DND-41 (cell line): ENCODE data around the gene CLBA1.

Experiments used
- ATAC-seq: fragments of 200-7000 bp; cut with Tn5 transposase; 3 replicates; pipeline ENCODE4 v1.9.1; 2021; ENCODE audit warnings: low read depth; ENCODE audit not compliant: insufficient read depth
- DNase-seq: peaks from one replicate; pipeline ENCODE4 v3.0.0-alpha.2; 2020
- H2AFZ ChIP-seq: 2 replicates; pipeline ENCODE4 v1.6.0; 2012; ENCODE audit warnings: low read depth, low read length
- H3K27ac ChIP-seq: 2 replicates; pipeline ENCODE4 v1.5.1; 2012; ENCODE audit warnings: low read length, inconsistent platforms
- H3K27me3 ChIP-seq: fragments of 200-600 bp; sonication (generic); 2 replicates; pipeline ENCODE4 v1.6.0; 2012; ENCODE audit warnings: low read length, mild to moderate bottlenecking, inconsistent platforms; ENCODE audit not compliant: insufficient read depth, poor library complexity
- H3K36me3 ChIP-seq: 2 replicates; pipeline ENCODE4 v1.5.1; 2012; ENCODE audit warnings: low read length, inconsistent platforms; ENCODE audit not compliant: insufficient read depth
- H3K4me1 ChIP-seq: 2 replicates; pipeline ENCODE4 v1.5.1; 2012; ENCODE audit warnings: mild to moderate bottlenecking, low read length; ENCODE audit not compliant: insufficient read depth
- H3K4me2 ChIP-seq: 2 replicates; pipeline ENCODE4 v1.6.0; 2012; ENCODE audit warnings: mild to moderate bottlenecking, moderate library complexity, low read length, inconsistent platforms; ENCODE audit not compliant: insufficient read depth
- H3K4me3 ChIP-seq, 2 experiments: fragments of 200-600 bp in 1 of 2; shearing (Covaris generic) in 1 of 2; 2 replicates each; pipeline ENCODE4 v1.5.1; 2012 to 2016; ENCODE audit warnings: inconsistent platforms in 2 of 2, low read length in 2 of 2, mild to moderate bottlenecking in 2 of 2, low read depth in 1 of 2, moderate library complexity in 1 of 2
- H3K79me2 ChIP-seq: 2 replicates; pipeline ENCODE4 v1.6.0; 2012; ENCODE audit warnings: low read length, inconsistent platforms; ENCODE audit not compliant: insufficient read depth
- H3K9ac ChIP-seq: 2 replicates; pipeline ENCODE4 v1.6.0; 2012; ENCODE audit warnings: low read depth, mild to moderate bottlenecking, inconsistent platforms, low read length, moderate library complexity
- H3K9me3 ChIP-seq: 2 replicates; pipeline ENCODE4 v1.5.1; 2012; ENCODE audit warnings: low read length, moderate library complexity, mild to moderate bottlenecking, inconsistent platforms; ENCODE audit not compliant: insufficient read depth, severe bottlenecking
- H4K20me1 ChIP-seq: 2 replicates; pipeline ENCODE4 v1.6.0; 2012; ENCODE audit warnings: low read length; ENCODE audit not compliant: insufficient read depth
- CTCF ChIP-seq: IDR thresholded peaks from 2 replicates; pipeline ENCODE4 v1.5.1; 2012; ENCODE audit warnings: borderline replicate concordance, low read length, moderate library complexity, mild to moderate bottlenecking; ENCODE audit not compliant: poor library complexity, severe bottlenecking; ENCODE audit errors: extremely low read depth
- EZH2 ChIP-seq: IDR thresholded peaks from 3 replicates; pipeline ENCODE4 v1.6.1; 2012; ENCODE audit warnings: borderline replicate concordance, low read depth, mild to moderate bottlenecking, moderate library complexity, low read length, inconsistent platforms; ENCODE audit not compliant: severe bottlenecking

Gene CLBA1

DNA sequence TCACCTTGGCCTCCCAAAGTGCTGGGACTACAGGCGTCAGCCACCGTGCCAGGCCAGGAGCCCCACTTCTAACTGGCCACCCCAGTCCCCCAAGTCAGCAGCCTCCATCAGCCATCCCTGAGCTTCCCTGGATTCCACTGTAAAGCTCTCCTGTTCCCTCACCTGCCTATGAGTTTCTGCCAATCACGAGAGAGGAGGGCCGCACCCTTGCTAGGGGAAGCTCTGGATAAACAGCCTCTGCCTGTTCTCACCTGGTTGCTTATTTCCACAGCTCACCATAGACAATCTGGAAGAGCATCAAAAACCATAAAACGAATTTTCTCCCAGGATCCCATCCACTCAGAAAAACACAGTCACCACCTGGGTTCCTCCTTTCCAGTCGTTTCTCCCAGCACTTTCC is 30.3 kb downstream of the CLBA1 start:
- peak overlapping the region; percentile 43; the same call in 1 of the 2 replicates for H3K4me2 ChIP-seq

GRCh38 chr14:105018414-105018813 is 32.8 kb downstream of the CLBA1 start:
- Histone ChIP-seq H3K4me2 (peak overlapping the region; percentile 95), H3K9ac (peak overlapping the region; percentile 100)

More for the DNA sequence above, 30.3 kb downstream of the CLBA1 start:
- no peak overlapping the region for H3K4me3 ChIP-seq
- H3K4me1 ChIP-seq: peaks cover 43% of the 10 kb centered on the region
- ATAC-seq: no peak
- H3K9me3 ChIP-seq: no peaks in the 10 kb centered on the region
- H3K9ac ChIP-seq: peak overlapping the region; percentile 4; the same call in 1 of the 2 replicates
- H4K20me1 ChIP-seq: peaks cover 96% of the 10 kb centered on the region
- H2AFZ ChIP-seq: no peak overlapping the region
- H3K36me3 ChIP-seq: peaks cover 88% of the 10 kb centered on the region
- H3K27me3 ChIP-seq: no peaks in the 10 kb centered on the region
- H3K79me2 ChIP-seq: peaks cover 100% of the 10 kb centered on the region
- no peak for DNase-seq
- no peak overlapping the region for H3K27ac ChIP-seq
- no peak for TF ChIP-seq EZH2
- no peak for TF ChIP-seq CTCF

GRCh38 chr14:105019861-105020814 is 34.5 kb downstream of the CLBA1 start:
- DNase-seq: peak; percentile 57
- H2AFZ ChIP-seq: peak overlapping the region; percentile 66; the same call in 1 of the 2 replicates
- no peaks in the 10 kb centered on the region for H3K27me3 ChIP-seq
- peak overlapping the region; percentile 95 for H3K27ac ChIP-seq
- H3K4me3 ChIP-seq: peak overlapping the region; percentile 54 to 82
- peaks cover 70% of the 10 kb centered on the region for H3K79me2 ChIP-seq
- peak overlapping the region; percentile 100 for H3K9ac ChIP-seq
- H3K9me3 ChIP-seq: no peaks in the 10 kb centered on the region
- peaks cover 53% of the 10 kb centered on the region for H3K36me3 ChIP-seq
- peaks cover 50% of the 10 kb centered on the region for H3K4me1 ChIP-seq
- H4K20me1 ChIP-seq: peaks cover 54% of the 10 kb centered on the region
- H3K4me2 ChIP-seq: peak overlapping the region; percentile 95
- TF ChIP-seq EZH2 (no peak), CTCF (peak; percentile 5)
- ATAC-seq: peak; percentile 27

More at GRCh38 chr14:105018414-105018813, 32.8 kb downstream of the CLBA1 start:
- H3K36me3 ChIP-seq: peaks cover 63% of the 10 kb centered on the region
- DNase-seq (no peak), ATAC-seq (no peak)
- peaks cover 52% of the 10 kb centered on the region for H3K4me1 ChIP-seq
- no peaks in the 10 kb centered on the region for H3K9me3 ChIP-seq
- H3K27ac ChIP-seq: no peak overlapping the region
- no peak for TF ChIP-seq EZH2
- H4K20me1 ChIP-seq: peaks cover 71% of the 10 kb centered on the region
- peaks cover 87% of the 10 kb centered on the region for H3K79me2 ChIP-seq
- H2AFZ ChIP-seq: no peak overlapping the region
- H3K27me3 ChIP-seq: no peaks in the 10 kb centered on the region
- H3K4me3 ChIP-seq: peak overlapping the region in 1 of 2 experiments; percentile 44; a peak in 2 of 4 replicates
